ENCODE data around the gene SLC2A2. TPM values are rescaled to one million over a fixed set of nuclear protein-coding genes. Genes with fewer than 3 reads are reported as not detected.

Gene SLC2A2
- total and polyA plus RNA-seq, 8 donors: 2.9 TPM; not detected in 7

DNA sequence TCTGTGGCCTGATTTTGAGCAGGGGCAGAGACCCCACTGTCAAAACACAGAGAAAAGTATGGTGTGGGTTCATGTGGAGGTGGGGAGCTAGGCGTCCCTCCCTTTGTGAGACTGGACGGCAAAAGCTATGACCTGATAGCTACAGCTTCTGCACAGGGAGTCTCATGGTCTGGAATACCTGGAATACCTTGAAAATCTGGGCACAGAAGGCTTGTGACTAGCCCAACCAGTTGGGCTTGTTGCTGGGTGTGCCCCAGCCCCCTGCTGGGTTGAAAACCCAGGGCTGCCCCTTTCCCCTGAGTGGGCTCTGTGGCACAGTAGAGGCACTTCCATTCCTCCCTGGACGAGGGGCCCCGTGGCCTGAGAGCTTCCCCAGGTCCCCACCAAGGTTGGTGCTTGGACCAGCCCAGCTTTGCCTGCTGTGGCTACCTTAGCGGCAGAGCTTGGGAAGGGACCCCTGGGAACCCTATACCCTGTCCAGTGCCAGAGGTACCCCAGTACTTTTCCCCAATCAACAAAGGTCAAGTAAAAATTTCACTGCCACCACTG, 37.3 kb downstream of the SLC2A2 start:
- Histone ChIP-seq H3K36me3 (no peaks in the 10 kb centered on the region), H3K27me3 (no peaks in the 10 kb centered on the region), H3K9me3 (peaks cover 0 to 1% (median 0%) of the 10 kb centered on the region in 4 donors), H3K27ac (no peak overlapping the region), H3K4me3 (no peak overlapping the region), H3K4me1 (no peaks in the 10 kb centered on the region)
- TF ChIP-seq POLR2AphosphoS5 (IDR thresholded peaks at IDR 0.05) (no peak), EP300 (IDR thresholded peaks at IDR 0.05) (no peak), POLR2A (IDR thresholded peaks at IDR 0.05) (no peak)
- TF ChIP-seq, protein P1, sequence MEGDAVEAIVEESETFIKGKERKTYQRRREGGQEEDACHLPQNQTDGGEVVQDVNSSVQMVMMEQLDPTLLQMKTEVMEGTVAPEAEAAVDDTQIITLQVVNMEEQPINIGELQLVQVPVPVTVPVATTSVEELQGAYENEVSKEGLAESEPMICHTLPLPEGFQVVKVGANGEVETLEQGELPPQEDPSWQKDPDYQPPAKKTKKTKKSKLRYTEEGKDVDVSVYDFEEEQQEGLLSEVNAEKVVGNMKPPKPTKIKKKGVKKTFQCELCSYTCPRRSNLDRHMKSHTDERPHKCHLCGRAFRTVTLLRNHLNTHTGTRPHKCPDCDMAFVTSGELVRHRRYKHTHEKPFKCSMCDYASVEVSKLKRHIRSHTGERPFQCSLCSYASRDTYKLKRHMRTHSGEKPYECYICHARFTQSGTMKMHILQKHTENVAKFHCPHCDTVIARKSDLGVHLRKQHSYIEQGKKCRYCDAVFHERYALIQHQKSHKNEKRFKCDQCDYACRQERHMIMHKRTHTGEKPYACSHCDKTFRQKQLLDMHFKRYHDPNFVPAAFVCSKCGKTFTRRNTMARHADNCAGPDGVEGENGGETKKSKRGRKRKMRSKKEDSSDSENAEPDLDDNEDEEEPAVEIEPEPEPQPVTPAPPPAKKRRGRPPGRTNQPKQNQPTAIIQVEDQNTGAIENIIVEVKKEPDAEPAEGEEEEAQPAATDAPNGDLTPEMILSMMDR (IDR thresholded peaks at IDR 0.05): no peak
- intact Hi-C loops (cut with DNase I; ENCODE audit: low total_unique reads): no loop called here
- no peak for DNase-seq
- WGBS, 5 donors: 79 to 98% (median 93%) methylated on average over 4 to 5 of the region's 5 CpGs

GRCh38 chr3:170988378-170988777, 38.1 kb downstream of the SLC2A2 start:
- H3K4me3 ChIP-seq: no peak overlapping the region
- no peaks in the 10 kb centered on the region for H3K36me3 ChIP-seq
- WGBS, 5 donors: 63 to 86% (median 76%) methylated on average over 3 of the region's 3 CpGs
- TF ChIP-seq EP300 (IDR thresholded peaks at IDR 0.05) (no peak), POLR2A (IDR thresholded peaks at IDR 0.05) (no peak), POLR2AphosphoS5 (IDR thresholded peaks at IDR 0.05) (no peak)
- TF ChIP-seq, protein P1 (IDR thresholded peaks at IDR 0.05): no peak
- no peak overlapping the region for H3K27ac ChIP-seq
- peaks cover 0 to 4% (median 0%) of the 10 kb centered on the region in 4 donors for H3K9me3 ChIP-seq
- DNase-seq: no peak
- no peaks in the 10 kb centered on the region for H3K4me1 ChIP-seq
- no peaks in the 10 kb centered on the region for H3K27me3 ChIP-seq
- intact Hi-C loops (cut with DNase I; ENCODE audit: low total_unique reads): no loop called here

- TF ChIP-seq POLR2A (IDR thresholded peaks at IDR 0.05) (no peak), POLR2AphosphoS5 (IDR thresholded peaks at IDR 0.05) (no peak), EP300 (IDR thresholded peaks at IDR 0.05) (no peak)
- TF ChIP-seq, protein P1 (IDR thresholded peaks at IDR 0.05): no peak
- H3K27ac ChIP-seq: no peak overlapping the region
- H3K27me3 ChIP-seq: no peaks in the 10 kb centered on the region
- 46 to 94% (median 88%) methylated on average over 2 of the region's 2 CpGs for WGBS, 5 donors
- H3K9me3 ChIP-seq: peaks cover 0 to 4% (median 0%) of the 10 kb centered on the region in 4 donors
- intact Hi-C loops (cut with DNase I; ENCODE audit: low total_unique reads): no loop called here
- no peak overlapping the region for H3K4me3 ChIP-seq
- no peak for DNase-seq
- H3K4me1 ChIP-seq: no peaks in the 10 kb centered on the region
- H3K36me3 ChIP-seq: no peaks in the 10 kb centered on the region
These were observed 41.2 kb downstream of the SLC2A2 start for GRCh38 chr3:170985304-170985703.

DNA sequence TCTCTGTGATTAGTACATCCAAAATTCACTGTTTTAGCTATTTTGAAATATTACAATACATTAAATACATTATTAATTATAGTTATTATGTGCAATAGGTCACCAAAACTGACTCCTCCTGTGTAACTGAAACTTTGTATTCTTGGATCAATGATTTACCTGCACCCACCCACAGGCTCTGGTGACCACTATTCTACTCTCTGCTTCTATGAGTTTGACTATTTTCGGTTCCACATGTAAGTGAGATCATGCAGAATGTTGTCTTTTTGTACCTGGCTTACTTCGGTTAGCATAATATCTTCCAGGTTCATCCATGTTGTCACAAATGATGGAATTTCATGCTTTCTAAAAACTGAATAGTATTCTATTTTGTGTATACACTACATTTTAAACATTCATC, 43.8 kb downstream of the SLC2A2 start:
- H3K4me3 ChIP-seq: no peak overlapping the region
- 83 to 95% (median 91%) methylated on average over 2 of the region's 2 CpGs for WGBS, 5 donors
- no peaks in the 10 kb centered on the region for H3K36me3 ChIP-seq
- intact Hi-C loops (cut with DNase I; ENCODE audit: low total_unique reads): no loop called here
- H3K4me1 ChIP-seq: no peaks in the 10 kb centered on the region
- peaks cover 0 to 4% (median 0%) of the 10 kb centered on the region in 4 donors for H3K9me3 ChIP-seq
- TF ChIP-seq, protein P1 (IDR thresholded peaks at IDR 0.05): no peak
- TF ChIP-seq POLR2A (IDR thresholded peaks at IDR 0.05) (no peak), POLR2AphosphoS5 (IDR thresholded peaks at IDR 0.05) (no peak)
- H3K27ac ChIP-seq: no peak overlapping the region
- no peaks in the 10 kb centered on the region for H3K27me3 ChIP-seq
- DNase-seq: no peak

Measured in stomach (tissue), 9 donors.